Stimulated activated CD8-positive, alpha-beta memory T cell treated with anti-CD3 and anti-CD28 coated beads, Interleukin-15, amount 100 ng/mL, for 1 hour (primary cell): ENCODE results near the gene SIPA1L3.

Experiments
- DNase-seq: peaks from one replicate; pipeline ENCODE4 v3.0.0-alpha.2; 2020; ENCODE audit warnings: low read depth

SIPA1L3 gene

DNA sequence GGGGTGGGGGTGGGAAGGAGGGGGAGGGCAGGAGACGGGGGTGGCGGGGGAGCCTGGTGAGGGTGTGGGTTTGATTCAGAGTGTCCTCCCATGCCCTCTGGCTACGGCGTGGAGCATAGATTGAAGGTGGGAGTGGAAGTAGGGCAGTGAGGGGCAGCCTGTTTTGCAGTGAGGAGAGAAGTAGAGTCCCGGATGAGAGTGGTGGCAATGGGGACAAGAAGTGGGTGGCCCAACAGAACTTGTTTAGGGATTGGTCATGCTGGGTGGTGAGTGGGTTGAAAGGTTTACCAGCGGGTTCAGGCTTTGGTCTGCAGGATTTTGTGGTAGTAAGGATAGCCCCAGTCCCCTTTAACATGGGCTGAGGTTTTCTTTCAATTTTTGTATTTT is 35.5 kb downstream of the SIPA1L3 start:
- no peak for DNase-seq

DNA sequence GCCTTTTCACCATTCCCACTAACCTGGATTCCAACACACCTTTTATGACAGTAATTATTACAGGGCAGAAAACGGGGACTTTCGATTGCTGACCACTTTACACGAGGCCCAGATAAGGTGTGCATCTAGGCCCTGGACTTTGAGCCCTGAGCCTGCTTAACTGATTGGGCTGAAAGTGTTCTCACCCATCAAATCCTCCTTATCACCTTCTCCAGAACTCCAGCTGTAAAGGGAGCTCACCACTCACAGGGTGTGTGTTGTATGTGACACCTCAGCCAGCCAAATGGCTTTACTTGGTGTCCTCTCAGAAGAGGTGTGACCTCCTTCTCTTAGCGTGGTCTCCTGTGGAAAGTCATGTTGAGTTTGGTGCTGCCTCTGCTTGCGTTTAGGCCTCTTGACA is 36.5 kb downstream of the SIPA1L3 start:
- DNase-seq = no peak

DNA sequence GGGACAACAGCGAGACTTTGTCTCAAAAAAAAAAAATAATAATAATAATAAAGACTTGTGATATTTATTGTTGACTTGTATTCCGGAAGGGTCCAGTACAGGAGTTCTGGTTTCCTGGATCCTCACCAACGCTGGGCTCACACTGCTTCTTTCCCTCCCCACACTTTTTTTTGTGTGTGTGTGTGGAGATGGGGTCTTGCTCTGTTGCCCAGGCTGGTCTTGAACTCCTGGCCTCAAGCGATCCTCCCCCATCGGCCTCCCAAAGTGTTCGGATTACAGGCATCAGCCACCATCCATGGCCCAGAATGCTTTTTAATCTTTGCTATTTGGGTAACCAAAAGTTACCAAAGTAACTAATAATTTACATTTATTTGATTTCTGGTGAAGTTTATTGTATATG is 39.1 kb downstream of the SIPA1L3 start:
- no peak for DNase-seq

DNA sequence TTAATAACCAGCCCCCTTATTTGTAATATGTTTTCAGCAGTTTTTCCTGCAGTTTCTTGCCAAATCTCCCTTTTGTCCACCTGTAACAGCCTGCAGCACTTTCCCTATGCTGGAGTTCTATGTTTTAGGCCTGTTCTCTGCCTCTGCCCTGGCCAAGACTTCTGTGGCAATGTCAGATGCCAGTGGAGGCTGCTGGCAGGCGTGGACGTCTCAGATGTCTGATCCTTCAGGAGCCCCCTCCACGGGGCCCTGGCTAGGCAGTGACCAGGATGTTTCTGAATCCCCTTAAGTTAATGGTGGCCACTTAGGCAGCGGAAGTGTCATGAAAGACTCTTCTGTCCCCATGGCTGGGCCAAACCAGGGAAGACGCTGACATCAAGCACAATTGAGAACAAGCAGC is 40.8 kb downstream of the SIPA1L3 start:
- no peak for DNase-seq

DNA sequence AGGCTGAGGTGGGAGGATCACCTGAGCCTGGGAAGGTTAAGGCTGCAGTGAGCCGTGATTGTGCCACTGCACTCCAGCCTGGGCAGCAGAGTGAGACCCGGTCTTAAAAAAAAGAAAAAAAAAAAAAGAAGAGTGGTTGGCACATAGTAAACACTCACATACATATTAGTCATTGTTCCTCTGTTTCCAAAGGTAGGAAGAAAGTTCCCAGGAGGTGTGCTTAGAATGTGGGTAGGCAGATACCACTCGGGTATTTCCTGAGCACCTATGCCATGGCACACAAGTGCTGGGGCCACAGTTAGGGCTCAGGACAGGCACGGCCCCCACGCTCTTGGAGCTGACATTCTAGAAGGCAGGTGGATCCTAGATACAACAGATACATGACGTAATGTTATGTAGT is 41.4 kb downstream of the SIPA1L3 start:
- no peak for DNase-seq

DNA sequence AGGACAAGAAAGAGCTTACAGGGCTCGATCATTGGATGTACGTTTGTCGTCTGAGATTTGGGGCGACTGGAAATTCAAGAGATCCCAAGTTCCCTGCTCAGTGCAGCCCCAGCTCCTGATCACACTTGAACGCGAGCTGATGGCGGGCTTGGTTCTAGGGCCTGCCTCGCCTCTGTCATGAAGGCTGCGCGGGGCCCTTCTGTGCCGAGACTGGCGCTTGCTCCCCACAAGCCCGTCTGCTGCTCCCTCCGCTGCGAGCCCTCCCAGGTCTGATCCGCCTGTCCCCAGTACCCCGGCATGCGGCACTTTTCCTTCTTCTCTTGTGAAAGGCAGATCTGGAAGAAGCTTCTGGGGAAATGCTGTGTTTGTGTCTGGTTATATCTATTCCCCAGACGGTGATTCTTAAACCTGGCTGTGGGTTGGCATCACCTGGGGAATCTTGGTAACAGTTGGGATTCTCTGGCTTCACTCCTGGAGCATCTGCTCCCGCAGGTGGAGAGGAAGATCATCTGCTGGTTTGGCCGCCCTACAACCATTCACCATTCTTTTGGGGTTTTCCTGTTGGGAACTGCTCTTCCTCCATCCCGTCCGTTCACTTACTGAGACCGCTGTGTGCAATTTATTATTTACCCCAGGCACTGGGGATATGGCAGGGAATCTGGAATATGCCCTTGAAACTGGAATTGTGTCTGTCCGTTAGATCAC is 43.6 kb downstream of the SIPA1L3 start:
- no peak for DNase-seq

DNA sequence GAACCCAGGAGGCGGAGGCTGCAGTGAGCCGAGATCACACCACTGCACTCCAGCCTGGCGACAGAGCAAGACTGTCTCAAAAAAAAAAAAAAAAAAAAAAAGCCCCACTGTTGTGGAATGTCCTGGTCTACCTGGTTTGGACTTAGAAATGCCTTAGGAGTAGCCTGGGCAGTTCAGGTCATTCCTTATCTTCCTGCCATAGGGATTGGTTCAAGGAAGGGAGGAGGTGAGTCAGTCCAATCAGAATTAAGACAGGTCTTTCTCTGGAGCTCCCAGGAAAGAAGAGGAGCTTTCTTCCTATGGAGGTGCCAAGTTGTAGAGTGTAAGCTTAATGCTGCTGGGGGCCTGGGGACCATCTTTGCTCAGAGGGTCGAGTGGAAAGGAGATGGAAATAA is 44.8 kb downstream of the SIPA1L3 start:
- DNase-seq = no peak

DNA sequence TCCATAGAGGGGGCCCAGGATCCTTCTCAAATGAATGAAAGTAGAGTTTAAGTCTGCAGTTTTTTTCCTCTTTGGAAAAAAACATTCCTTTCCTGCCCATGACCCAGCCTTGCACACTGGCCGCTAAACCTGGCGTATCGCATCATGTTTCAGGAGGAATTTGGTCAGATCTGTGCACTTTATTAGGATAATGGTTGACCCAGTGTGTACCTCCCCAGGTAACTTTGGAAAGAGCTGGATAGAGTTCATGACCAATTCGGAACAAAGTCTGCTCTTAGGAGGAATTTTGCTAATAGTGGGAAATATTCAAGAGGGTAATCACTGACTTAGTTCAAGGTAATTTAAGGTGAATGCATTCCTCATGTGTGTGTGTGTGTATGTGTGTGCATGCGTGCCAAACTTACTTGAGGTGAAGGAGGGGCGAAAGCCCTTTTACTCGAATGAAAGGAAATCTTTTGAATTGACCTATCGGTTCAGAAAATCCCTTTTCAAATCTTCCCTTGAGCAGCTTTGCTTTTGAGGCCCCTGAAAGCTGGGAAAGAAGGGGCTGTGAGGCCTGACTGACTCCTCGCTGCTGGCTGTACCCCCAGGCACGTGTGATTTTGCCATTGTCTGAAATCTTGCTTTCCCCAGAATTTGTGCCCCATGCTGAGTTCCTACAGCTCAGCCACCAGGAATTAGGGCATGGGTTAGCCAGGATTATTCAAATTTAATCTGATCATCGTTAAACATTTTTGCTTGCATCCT is 46.3 kb downstream of the SIPA1L3 start:
- no peak for DNase-seq

DNA sequence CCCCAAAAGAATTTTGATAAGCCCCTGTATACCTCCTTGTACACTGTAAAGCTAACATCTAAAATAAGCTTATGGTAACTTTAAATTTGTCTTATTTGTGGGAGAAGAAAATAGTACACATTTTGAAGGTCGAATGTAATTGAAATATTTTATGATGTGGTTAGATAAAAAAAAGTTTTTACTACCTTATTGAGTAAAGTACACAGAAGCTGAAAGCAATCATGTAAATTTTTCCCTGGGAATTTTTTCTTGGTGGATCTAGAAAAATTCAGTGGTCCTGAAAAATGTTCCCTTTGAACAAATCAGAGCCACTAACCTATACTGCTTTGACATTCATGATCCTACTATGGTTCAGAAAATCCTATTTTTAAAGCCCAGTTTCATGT is 46.9 kb downstream of the SIPA1L3 start:
- no peak for DNase-seq

DNA sequence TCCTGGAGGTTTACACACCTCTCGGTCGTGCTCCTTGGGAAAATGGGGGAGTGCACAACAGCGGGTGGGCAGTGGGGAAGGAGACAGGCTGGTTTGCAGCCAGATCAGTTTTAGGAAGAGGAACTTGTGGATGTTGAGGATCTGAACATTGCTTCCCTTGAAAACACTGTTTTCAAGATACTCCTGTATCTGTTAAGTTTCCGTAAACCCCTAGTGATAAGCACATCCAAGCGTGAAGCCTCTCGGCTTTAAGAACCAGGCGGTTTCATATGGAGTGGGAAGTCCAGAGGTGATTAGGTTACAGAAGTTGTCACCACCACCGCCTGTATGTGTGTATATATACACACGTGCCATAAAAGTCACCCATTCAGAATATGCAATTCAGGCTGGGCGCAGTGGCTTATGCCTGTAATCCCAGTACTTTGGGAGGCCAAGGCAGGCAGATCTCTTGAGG is 47.4 kb downstream of the SIPA1L3 start:
- DNase-seq = no peak

DNA sequence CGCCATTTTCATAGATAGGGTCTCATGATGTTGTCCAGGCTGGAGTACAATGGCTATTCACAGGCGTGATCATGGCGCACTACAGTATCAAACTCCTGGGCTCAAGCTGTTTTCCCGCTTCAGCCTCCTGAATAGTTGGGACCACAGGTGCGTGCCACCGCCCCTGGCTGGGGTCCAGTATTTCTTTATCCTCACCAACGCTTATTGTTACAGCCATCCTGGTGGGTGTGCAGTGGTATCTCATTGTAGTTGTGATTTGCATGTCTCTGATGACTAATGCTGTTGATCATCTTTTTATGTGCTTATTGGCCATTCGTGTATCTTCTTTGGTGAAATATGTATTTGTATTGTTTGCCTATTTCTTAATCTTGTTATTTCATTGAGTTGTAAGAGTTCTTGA is 49.0 kb downstream of the SIPA1L3 start:
- DNase-seq = no peak

DNA sequence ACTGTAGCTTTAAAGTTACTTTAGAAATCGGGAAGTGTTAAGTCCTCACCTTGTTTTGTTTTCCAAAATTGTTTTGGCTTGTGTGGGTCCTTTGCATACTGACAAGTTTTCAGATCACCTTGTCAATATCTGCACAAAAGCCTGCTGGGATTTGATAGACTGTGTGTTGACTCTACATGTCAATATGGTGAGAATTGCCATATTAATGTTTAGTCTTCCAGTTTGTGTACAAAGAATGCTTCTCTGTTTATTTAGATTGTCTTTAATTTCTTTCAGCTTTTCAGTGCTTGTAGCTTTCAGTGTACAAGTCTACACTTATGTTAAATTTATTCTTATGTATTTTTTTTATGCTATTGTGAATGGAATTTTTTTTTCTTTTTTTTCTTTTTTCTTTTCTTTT is 50.2 kb downstream of the SIPA1L3 start:
- DNase-seq = no peak

DNA sequence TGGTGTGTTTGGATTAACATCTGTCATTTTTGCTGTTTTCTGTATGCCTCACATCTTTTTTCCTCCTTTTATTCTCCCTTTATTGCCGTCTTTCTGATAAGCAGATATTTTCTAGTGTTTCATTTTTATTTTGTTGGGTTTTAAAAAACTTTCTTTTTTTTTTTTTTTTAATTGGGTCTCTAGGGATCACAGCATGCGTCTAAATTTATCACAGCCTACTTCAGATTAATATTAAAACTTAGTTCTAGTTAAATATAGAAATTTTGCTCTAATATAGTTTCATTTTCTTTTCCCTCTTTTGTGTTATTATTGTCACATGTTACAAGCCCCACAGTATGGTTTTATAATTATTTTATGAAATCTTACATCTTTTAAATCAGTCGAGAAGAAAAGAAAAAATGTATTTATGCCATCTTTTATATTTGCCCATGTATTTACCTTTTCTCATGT is 52.7 kb downstream of the SIPA1L3 start:
- DNase-seq = no peak

DNA sequence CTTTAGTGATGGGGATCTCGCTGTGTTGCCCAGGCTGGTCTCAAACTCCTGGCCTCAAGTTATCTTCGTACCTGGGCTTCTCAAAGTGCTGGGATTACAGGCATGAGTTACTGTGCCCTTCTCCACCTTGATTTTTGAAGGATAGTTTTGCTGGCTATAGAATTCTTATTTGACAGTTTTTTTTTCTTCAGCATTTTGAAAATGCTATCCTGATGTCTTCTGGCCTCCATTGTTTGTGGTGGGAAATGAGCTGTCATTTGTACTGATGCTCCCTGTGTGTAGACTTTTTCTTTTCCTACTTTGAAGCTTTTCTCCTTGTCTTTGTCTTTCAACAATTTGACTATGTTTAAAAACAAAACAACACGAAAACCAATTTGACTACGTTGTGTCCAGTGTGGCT is 54.2 kb downstream of the SIPA1L3 start:
- no peak for DNase-seq

DNA sequence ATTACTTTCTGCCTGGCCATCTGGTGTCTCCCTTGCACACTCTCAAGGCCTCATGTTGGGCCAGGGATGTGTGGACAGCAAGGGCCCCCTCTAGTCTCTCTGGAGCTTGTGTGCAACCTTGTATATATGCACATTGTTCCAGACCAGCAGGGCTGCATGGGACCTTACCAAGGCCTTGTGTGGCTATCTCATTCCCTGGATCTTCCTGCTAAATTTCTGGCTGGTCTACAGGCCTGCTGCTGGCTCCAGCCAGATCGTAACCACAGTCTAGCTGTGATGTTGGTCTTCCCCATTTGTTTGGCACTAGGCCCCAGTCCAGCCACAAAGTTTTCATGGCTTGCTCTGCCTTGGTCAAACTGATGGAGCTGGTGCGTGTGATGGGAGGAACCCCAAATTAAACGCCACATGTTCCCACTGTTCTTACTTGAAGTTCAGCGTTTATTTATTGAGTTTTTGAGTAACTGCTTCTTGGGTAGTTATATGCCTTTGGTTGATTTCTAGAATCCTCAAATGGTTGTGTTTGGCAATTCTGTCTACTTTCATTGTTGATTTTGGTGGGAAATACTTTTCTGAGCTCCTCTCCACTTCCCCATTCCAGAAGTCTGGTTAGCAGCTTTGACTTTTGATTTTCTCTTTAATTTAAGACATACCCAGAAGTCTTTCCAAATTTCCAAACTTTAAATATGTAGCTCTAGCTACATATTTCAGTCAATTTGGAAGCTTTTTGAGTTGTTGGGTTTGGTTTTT is 56.4 kb downstream of the SIPA1L3 start:
- no peak for DNase-seq

DNA sequence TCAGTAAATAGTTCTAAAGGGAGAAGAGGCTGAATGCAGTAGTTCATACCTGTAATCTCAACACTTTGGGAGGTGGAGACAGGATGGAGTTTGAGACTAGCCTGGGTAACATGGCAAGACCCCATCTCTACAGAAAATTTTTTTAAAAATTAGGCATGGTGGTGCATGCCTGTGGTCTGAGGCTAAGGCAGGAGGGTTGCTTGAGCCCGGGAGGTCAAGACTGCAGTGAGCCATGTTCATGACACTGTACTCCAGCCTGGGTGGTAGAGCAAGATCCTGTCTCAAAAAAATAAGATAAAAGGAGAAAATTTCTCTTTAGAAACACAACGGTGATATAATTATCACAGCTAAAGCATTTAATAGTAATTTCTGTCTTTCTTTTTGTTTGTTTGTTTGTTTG is 57.1 kb downstream of the SIPA1L3 start:
- no peak for DNase-seq

DNA sequence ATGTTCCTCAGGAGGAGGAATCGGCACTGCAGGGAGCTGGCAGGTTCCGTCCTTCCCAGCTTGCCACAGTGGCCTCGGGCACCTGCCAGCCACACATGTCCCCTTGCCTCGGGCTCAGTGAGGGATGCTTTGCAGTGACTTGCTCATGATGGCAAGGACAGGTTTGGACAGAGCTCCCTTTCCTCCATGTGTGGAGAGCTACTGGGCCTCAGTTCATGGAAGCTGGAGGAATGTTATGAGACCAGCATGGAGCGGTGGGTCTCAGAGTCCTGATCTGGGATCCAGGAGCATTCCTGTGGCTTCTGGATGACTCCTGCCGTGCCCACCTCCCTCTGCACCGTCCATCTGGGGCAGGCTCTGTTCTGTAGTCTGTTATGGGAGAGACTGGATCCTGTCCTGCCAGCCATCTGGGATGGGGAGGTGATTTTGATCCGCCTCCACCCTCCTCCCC is 59.2 kb downstream of the SIPA1L3 start:
- DNase-seq = no peak

DNA sequence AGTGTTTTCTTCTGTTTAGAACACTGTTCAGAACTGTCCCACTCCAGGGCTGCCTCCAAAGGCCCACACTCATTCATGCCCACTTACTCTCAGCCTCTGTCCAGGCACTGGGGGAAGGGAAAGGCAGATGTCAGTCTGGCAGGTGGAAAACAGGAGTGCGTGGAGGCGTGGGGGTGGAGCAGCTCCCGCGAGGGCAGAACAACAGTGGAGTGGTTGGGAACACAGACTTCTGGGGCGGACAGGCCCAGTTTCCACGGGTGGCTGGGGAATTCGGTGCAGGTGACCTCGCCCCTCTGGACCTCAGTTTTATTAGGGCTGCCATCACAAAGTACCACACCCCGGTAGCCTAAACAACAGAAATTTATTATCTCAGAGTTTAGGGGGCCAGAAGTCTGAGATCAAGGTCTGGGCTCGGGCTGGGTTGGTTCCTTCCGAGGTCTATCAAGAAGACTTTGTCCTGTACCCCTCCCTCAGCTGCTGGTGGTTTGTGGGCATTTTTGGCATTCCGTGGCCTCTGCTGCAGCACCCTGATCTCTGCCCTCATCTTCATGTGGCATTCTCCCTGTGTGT is 59.7 kb downstream of the SIPA1L3 start:
- DNase-seq = no peak

DNA sequence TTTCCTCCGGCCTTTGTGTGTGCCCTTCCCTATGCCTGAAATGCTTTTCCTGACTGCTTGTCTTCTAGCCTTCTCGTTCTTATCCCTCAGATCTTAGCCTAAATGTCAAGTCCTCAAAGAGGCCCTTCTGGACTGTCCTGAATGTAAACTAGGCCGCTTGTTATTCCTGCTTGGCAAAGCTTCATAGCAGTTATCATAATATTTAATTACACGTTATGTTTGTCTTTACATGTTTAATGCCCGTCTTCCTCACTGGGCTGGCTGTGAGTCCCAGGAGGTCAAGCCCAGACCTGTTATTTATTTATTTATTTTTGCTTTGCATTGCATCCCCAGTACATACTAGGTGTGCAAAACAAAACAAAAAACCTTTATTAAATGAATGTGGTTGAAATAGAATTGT is 62.7 kb downstream of the SIPA1L3 start:
- DNase-seq = no peak

DNA sequence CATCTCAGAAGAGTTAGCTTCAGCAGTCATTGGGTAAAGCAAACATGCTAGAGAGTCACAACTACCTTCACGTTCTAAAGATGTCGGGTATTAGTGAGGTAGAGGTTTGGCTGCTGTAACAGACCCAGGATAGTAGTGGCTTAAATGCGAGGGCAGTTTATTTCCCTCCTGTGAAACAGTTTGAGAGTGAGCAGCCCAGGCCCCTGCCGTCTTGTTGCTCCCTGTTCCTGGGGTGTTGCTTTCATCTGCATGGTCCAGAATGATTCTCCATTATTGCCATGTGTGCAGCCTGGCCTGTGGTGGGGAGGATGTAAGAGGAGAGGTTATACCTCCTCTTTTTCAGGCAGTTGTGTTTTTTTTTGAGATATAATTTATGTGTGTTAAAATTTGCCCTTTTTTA is 63.7 kb downstream of the SIPA1L3 start:
- no peak for DNase-seq

DNA sequence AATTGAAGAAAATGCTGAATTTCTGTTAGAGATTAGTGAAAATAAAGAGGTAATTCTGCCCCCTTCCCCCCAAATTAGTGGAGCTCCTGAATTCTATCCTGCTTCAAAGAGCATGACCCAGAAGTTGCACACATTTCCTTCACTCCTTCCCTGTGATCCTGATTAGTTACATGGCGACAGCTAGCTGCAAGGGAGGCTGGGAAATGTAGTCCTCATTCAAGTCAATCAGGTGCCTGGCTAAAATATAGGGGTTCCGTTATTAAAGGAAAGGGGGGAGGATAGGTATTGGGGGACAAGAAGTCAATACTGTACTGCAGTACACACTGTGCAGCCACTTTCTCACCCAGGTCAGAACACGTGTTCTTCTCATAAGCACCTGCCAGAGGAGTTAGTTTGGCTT is 65.8 kb downstream of the SIPA1L3 start:
- DNase-seq = no peak

DNA sequence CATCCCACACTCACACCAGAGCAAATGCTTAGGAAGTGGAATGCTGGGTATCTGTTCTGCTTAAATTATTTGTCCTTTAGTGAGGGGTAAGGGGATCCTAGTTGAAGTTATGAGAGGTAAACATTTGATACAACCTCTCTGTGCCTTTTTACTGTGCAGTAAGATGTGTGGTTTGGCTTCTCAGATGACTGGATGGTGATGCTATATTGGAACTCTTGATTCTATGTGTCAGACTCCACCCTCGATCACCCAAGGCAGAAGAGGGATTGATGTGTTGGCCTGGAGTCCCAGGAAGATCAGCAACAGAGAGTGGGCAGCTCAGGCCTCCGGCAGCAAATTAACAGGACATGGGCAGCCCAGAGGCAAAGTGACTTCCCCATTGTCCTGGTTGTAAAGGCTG is 66.7 kb downstream of the SIPA1L3 start:
- no peak for DNase-seq

DNA sequence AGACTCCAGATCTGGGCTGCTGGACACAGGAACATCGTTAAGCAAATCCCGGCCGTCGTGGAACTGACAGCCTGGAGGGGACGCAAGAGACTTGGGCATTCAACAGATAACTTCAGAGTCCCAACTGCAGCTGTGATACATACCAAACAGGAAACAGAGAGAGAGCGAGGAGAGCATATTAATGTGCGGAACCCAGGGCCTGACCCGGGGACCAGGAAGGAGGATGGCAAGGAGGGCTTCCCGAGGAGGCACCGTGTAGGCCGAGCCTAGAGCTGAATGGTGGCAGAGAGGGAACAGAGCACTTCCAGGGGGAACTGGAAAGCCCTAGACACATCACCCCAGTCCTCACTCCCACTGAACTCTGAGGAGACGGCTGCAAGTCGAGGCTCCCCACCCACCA is 68.1 kb downstream of the SIPA1L3 start:
- DNase-seq = no peak
